ENCODE measurements around the gene C17orf107. TPM values are rescaled to one million over a fixed set of nuclear protein-coding genes. Genes with fewer than 3 reads are reported as not detected.

The C17orf107 gene
- total RNA-seq, 2 donors from 2014 or later, result 0.59 to 2.9 TPM

DNA sequence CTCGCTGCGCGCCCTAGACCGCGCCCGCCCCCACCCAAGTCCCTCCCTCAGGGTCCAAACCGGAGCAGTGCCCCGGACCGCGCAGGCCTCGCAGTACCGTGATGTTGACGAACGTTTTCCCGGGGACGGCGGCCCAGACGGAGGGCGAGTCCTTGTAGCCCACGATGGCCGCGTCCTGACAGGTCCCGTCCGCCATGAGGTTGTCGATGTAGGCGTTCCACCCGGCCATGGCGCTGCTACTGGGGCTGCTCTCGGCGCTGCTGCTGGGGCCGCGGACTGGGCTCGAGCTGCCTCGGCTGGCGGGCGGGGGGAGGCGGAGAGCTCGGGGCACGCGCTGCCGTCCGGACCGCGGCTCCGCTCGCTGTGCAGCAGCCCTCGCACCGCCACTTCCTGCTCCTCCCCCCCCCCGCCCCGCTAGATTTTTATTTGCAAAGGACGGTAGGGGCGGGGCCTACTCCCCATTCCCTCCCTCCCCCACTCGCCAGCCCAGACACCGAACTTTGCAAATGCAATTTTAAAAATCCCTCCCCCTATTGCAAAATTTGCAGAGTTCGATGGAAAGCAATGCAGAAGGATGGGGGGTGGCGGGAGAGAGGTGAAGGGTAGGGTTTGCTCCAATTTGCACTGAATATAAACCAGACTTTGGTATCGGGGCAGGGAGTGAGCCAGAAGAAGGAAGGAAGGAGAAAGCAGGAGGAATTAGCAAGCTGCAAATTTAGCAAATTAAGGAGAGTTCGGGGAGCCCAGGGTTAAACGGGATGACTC is 49.0 kb downstream of the C17orf107 start, which contains the start of gene PFN1:
Gene PFN1 (minus strand): TSS at position 365 of the 765 bp plus-strand sequence. CDS start 136 bp downstream, at position 229.
- H3K36me3 Mint-ChIP-seq, result peaks cover 37 to 45% of the 10 kb centered on the region in 2 donors
- DNase-seq (ENCODE audit: low spot score in 2 of 2) (peak; percentile 80), ATAC-seq (peak; percentile 15 to 46)
- H3K27ac Mint-ChIP-seq, result peak within 1 kb of the TSS; percentile 98 to 99
- H3K9me3 Mint-ChIP-seq, result no peaks in the 10 kb centered on the region

DNA sequence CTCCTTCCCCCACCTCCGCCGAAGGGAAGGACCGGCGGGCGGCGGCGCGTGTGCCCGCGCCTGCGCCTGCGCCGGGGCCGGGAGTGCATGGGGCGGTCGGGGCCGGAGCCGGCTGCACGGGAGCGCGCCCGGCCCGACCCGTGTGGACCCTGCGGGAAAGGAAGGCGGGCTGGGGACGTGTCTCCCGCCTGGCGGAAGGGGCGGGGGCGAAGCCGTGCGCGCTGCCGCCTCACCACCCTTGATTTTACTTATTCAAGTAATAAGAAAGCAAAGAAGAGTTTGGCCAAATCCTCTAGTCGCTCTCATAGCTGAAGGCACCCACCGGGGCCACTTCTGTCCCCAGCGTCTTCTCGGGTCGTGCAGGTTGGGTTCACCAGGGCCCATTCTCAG is 49.6 kb downstream of the C17orf107 start:
- Mint-ChIP-seq H3K27ac (peak overlapping the region; percentile 98 to 99), H3K36me3 (peaks cover 36 to 42% of the 10 kb centered on the region in 2 donors), H3K9me3 (no peaks in the 10 kb centered on the region)
- peak; percentile 15 to 56 for ATAC-seq
- DNase-seq (ENCODE audit: low spot score in 2 of 2), result peak in 1 of 2 donors; percentile 81

DNA sequence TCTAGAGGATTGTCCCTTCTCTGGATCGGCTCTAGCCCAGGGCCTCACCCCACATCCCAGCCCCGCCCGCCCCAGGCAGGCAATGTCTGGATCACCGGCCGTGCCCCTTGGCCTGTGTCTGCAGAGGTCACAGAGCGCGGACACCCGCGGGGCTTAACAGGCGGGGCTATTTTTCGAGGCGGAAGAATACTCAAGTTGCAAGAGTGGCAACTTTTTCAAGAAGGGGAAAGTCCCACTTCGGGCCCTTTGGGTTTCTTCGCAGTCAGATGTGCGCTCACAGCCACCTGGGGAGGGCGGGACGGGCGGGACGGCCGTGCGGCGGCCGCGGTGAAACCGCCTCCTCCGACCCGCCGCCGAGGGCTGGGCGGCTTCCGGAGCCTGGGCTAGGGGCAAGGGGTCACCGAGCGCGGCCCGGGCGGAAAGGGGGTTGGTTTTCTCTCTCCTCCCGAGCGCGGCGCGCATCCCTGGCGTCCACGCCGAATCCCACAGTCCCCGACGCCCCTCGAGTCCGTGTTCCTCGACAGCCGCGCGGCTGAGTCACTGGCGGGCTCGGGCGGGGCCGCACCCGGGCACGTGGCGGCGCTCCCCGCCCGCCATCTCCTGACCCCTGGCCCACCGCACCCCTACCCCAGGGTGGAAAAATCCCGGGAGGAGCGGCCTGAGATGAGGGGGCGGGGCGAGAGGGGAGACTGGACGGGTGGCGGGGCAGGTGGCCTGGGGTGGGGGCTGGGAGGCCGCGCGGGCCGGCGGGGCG is 50.2 kb downstream of the C17orf107 start:
- ATAC-seq (peak; percentile 45), DNase-seq (ENCODE audit: low spot score in 2 of 2) (peak; percentile 77 to 91)
- H3K36me3 Mint-ChIP-seq, result peaks cover 32 to 37% of the 10 kb centered on the region in 2 donors
- peak overlapping the region in 1 of 2 donors; percentile 98 for H3K27ac Mint-ChIP-seq
- H3K9me3 Mint-ChIP-seq, result no peaks in the 10 kb centered on the region

DNA sequence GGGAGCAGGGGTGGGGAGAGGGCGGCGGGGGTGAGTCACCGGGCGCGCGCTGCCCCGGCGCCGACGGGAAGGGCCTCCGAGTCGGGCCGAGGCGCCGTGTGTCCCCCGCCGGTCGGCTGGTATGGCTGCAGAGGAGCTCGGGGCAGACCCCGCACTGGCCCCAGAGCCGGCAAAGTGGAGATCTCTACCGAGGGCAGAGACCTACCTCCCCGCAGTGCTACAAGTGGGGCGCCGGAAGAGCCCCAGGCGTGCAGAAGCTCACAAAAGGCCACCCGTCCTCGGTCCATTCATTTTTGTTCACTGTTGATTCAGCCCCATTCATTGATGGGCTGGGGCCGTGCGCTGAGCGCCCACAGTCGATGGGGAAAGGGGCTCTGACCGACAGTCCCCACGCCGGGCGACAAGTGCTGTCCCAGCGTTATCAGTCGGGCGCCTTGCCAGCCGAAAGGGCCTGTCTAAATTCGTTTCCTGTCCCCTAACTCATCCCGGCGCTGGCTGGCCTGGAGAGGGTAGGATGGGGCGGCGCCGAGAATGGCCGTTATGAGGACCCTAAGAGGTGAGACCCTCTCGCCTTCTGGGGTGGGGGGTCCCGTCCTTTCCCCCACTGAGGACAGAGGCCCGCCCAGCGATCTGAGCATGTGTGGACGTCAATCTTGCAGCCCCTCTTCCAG is 50.9 kb downstream of the C17orf107 start:
- DNase-seq (ENCODE audit: low spot score in 2 of 2), result peak in 1 of 2 donors; percentile 76
- peak overlapping the region; percentile 93 to 98 for H3K27ac Mint-ChIP-seq

DNA sequence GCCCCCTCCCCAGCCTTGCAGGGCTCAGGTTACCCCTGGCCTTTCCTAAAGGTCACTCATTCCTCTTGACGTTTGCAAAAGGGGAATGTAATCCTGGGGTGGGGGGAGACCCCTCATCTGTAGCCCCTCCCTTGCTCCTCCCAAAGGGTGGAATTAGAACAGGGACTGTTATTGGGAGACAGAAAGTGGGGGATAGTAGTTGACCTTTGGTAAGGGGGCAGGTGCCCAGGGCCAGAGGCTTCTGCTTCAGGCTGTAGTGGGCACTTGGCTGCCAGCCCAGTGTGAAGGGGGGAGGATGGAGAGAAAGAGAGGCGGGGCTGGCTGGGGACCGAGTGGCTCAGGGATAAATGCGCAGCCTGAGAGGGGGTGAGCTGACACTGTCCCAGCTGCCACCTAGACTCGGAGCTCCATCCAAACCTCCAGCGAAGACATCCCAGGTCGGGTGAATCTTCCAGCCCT is 51.4 kb downstream of the C17orf107 start, which contains the start of gene ENO3:
Gene ENO3 (plus strand): TSS at position 374 of the 459 bp plus-strand sequence. CDS start 711 bp downstream, outside the sequence.
- peaks cover 19 to 24% of the 10 kb centered on the region in 2 donors for H3K36me3 Mint-ChIP-seq
- DNase-seq (ENCODE audit: low spot score in 2 of 2) (no peak), ATAC-seq (no peak)
- H3K9me3 Mint-ChIP-seq, result no peaks in the 10 kb centered on the region
- peak within 1 kb of the TSS; percentile 93 to 98 for H3K27ac Mint-ChIP-seq

More for the DNA sequence above, 50.9 kb downstream of the C17orf107 start:
- peaks cover 25 to 30% of the 10 kb centered on the region in 2 donors for H3K36me3 Mint-ChIP-seq
- no peaks in the 10 kb centered on the region for H3K9me3 Mint-ChIP-seq
- ATAC-seq, result peak; percentile 18 to 20

DNA sequence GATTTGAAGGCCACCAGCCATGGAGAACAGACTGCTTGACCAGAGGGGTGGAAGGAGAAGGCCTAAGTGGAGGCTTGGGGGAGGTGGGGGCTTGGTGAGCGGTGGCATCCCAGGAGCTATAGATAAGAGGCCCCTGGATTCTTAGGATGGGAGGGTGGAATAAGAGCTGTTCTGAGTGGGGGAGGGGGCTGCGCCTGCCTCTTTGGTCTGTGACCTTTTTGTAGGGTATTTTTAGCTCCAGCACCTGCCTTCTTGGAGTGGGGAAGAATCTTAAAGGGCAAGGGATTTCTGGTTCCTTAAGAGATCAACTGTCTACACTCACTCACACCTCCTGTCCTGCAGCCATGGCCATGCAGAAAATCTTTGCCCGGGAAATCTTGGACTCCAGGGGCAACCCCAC is 52.1 kb downstream of the C17orf107 start:
- ATAC-seq, result no peak
- no peak for DNase-seq (ENCODE audit: low spot score in 2 of 2)
- Mint-ChIP-seq H3K36me3 (peaks cover 12 to 17% of the 10 kb centered on the region in 2 donors), H3K9me3 (no peaks in the 10 kb centered on the region), H3K27ac (peak overlapping the region; percentile 93 to 98)

Other genes with a start within 250 kb of the C17orf107 start
- gene PELP1, start 195.4 kb upstream of the C17orf107 start, total RNA-seq, result 100 to 1,000 TPM in 1 of 2 donors, 10 to 100 TPM in 1; 99.1 to 126 TPM
- 100 to 1,000 TPM; 209 to 271 TPM for gene ARRB2, start 188.9 kb upstream of the C17orf107 start, total RNA-seq
- gene MED11, start 168.1 kb upstream of the C17orf107 start, total RNA-seq, result 10 to 100 TPM; 22.8 to 24.5 TPM
- under 1 TPM; 0.29 to 0.36 TPM for gene ZMYND15, start 159.7 kb upstream of the C17orf107 start, total RNA-seq
- 1 to 10 TPM; 4.9 to 6.1 TPM for gene CXCL16, start 159.6 kb upstream of the C17orf107 start, total RNA-seq
- not detected for gene TM4SF5, start 127.7 kb upstream of the C17orf107 start, total RNA-seq
- under 1 TPM in 1 of 2 donors, not detected in 1; 0.50 TPM for gene VMO1, start 113.2 kb upstream of the C17orf107 start, total RNA-seq
- not detected for gene GLTPD2, start 110.6 kb upstream of the C17orf107 start, total RNA-seq
- 100 to 1,000 TPM; 133 to 135 TPM for gene PSMB6, start 103.4 kb upstream of the C17orf107 start, total RNA-seq
- gene PLD2, start 92.4 kb upstream of the C17orf107 start, total RNA-seq, result 10 to 100 TPM; 23.6 to 31.4 TPM
- gene MINK1, start 66.2 kb upstream of the C17orf107 start, total RNA-seq, result 10 to 100 TPM; 83.0 to 84.9 TPM
- under 1 TPM in 1 of 2 donors, not detected in 1; 0.27 TPM for gene CHRNE, start 3.6 kb downstream of the C17orf107 start, total RNA-seq
- not detected for gene GP1BA, start 32.7 kb downstream of the C17orf107 start, total RNA-seq
- 10 to 100 TPM; 69.4 to 89.1 TPM for gene SLC25A11, start 40.5 kb downstream of the C17orf107 start, total RNA-seq
- 100 to 1,000 TPM; 188 to 241 TPM for gene RNF167, start 40.7 kb downstream of the C17orf107 start, total RNA-seq
- gene PFN1, start 49.0 kb downstream of the C17orf107 start, total RNA-seq, result 1,000 to 10,000 TPM; 1,929 to 1,966 TPM
- 10 to 100 TPM; 32.1 to 47.9 TPM for gene ENO3, start 51.6 kb downstream of the C17orf107 start, total RNA-seq
- 10 to 100 TPM; 70.3 to 94.6 TPM for gene SPAG7, start 68.3 kb downstream of the C17orf107 start, total RNA-seq
- 10 to 100 TPM; 66.2 to 82.3 TPM for gene CAMTA2, start 88.1 kb downstream of the C17orf107 start, total RNA-seq
- gene INCA1, start 98.0 kb downstream of the C17orf107 start, total RNA-seq, result 1 to 10 TPM in 1 of 2 donors, under 1 TPM in 1; 0.53 to 2.6 TPM
- 10 to 100 TPM; 37.9 to 42.4 TPM for gene KIF1C, start 98.4 kb downstream of the C17orf107 start, total RNA-seq
- gene SLC52A1, start 135.9 kb downstream of the C17orf107 start, total RNA-seq, result under 1 TPM; 0.20 to 0.23 TPM
- 1 to 10 TPM in 1 of 2 donors, under 1 TPM in 1; 0.73 to 1.7 TPM for gene ZFP3, start 178.9 kb downstream of the C17orf107 start, total RNA-seq
- 10 to 100 TPM; 15.5 to 19.2 TPM for gene ZNF232, start 212.3 kb downstream of the C17orf107 start, total RNA-seq
- under 1 TPM in 1 of 2 donors, not detected in 1; 0.18 TPM for gene USP6, start 216.5 kb downstream of the C17orf107 start, total RNA-seq